Measurements from ENCODE around the gene FAM170B.

Gene FAM170B
- 0 to 0.07 reads per million in 2 donors for total RNA-seq

GRCh38 chr10:49133706-49134248 is at the start of gene FAM170B:
FAM170B (minus strand) TSS chr10:49134021; CDS start chr10:49133918, 103 bp downstream.
- no peak for DNase-seq

- no peak for DNase-seq
These were observed 49.0 kb upstream of the FAM170B start for GRCh38 chr10:49182776-49183175.

GRCh38 chr10:49180444-49180860 is 46.6 kb upstream of the FAM170B start:
- no peak for DNase-seq

- no peak for DNase-seq
These were observed 46.0 kb upstream of the FAM170B start for GRCh38 chr10:49179699-49180443.

GRCh38 chr10:49178489-49179471 is 45.0 kb upstream of the FAM170B start:
- no peak for DNase-seq

- DNase-seq = peak; percentile 37
These were observed 43.9 kb upstream of the FAM170B start for GRCh38 chr10:49177391-49178355.

GRCh38 chr10:49176310-49177268 is 42.8 kb upstream of the FAM170B start:
- no peak for DNase-seq

- DNase-seq = no peak
These were observed 41.9 kb upstream of the FAM170B start for GRCh38 chr10:49175587-49176309.

- no peak for DNase-seq
These were observed 41.2 kb upstream of the FAM170B start for GRCh38 chr10:49174926-49175500.

GRCh38 chr10:49174261-49174925 is 40.6 kb upstream of the FAM170B start:
- DNase-seq = no peak

GRCh38 chr10:49173853-49174252 is 40.0 kb upstream of the FAM170B start:
- no peak for DNase-seq

- no peak for DNase-seq
These were observed 39.5 kb upstream of the FAM170B start for GRCh38 chr10:49173201-49173772.

GRCh38 chr10:49172777-49173132 is 38.9 kb upstream of the FAM170B start:
- DNase-seq = no peak

GRCh38 chr10:49172061-49172776 is 38.4 kb upstream of the FAM170B start:
- no peak for DNase-seq

- DNase-seq = no peak
These were observed 37.7 kb upstream of the FAM170B start for GRCh38 chr10:49171326-49172060.

GRCh38 chr10:49170632-49171325 is 37.0 kb upstream of the FAM170B start:
- no peak for DNase-seq

GRCh38 chr10:49169776-49170175 is 36.0 kb upstream of the FAM170B start:
- DNase-seq = no peak
